ENCODE results near the gene CLTB. TPM values are rescaled to one million over a fixed set of nuclear protein-coding genes. Genes with fewer than 3 reads are reported as not detected.
"Not testable (repeated sequence)": the region's sequence is repeated elsewhere in the genome, so short reads cannot be mapped to it uniquely, and the experiment has no call there.

The CLTB gene
- total RNA-seq, 2 experiments from 2014 or later, result 69.5 to 73.2 TPM

DNA sequence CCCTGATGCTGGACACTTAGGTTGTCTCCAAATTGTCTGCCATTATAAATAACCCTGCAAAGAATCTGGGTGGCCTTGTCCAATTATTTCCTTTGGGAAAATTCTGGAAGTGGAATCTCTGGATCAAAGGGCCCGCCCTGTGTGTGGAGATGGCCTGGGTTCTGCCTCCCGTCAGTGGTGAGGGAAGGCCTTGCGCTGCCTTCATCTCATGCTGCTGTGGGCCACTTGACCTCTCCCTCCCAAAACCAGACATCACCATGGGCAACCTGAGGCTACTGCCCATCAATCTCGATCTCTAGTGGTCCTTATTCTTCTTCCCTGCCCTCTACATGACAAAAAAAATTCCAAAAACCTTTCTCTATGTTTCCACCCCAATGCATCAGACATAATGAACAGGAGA, 6.6 kb downstream of the CLTB start:
- Mint-ChIP-seq H3K9me3 (no peaks in the 10 kb centered on the region), H3K27me3 (no peaks in the 10 kb centered on the region), H3K4me3 (no peak overlapping the region), H3K36me3 (ENCODE audit: low read depth) (peaks cover 47% of the 10 kb centered on the region), H3K4me1 (ENCODE audit: low read depth) (peaks cover 30% of the 10 kb centered on the region), H3K27ac (no peak overlapping the region)
- TF ChIP-seq, protein P1, sequence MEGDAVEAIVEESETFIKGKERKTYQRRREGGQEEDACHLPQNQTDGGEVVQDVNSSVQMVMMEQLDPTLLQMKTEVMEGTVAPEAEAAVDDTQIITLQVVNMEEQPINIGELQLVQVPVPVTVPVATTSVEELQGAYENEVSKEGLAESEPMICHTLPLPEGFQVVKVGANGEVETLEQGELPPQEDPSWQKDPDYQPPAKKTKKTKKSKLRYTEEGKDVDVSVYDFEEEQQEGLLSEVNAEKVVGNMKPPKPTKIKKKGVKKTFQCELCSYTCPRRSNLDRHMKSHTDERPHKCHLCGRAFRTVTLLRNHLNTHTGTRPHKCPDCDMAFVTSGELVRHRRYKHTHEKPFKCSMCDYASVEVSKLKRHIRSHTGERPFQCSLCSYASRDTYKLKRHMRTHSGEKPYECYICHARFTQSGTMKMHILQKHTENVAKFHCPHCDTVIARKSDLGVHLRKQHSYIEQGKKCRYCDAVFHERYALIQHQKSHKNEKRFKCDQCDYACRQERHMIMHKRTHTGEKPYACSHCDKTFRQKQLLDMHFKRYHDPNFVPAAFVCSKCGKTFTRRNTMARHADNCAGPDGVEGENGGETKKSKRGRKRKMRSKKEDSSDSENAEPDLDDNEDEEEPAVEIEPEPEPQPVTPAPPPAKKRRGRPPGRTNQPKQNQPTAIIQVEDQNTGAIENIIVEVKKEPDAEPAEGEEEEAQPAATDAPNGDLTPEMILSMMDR (IDR thresholded peaks at IDR 0.05), result no peak
- ChIA-PET POLR2A (interaction anchor here (0.8 kb wide), 1 partner anchor 48 kb away, joined by 4 read pairs; the partner anchor contains the start of gene KIAA1191), CTCF (no interaction called here)
- intact Hi-C loops (cut with DNase I, micrococcal nuclease), result loop anchor here in 1 of 2 experiments (5.0 kb wide), 1 partner anchor 677 kb away; no protein-coding TSS in a partner anchor
- no peak overlapping the region for H3K27ac ChIP-seq (ENCODE audit: low read depth in 1 of 2, low read length in 2 of 2)
- no peak for ATAC-seq (ENCODE audit: poor library complexity)
- H3K4me3 ChIP-seq (ENCODE audit: low read length), result no peak overlapping the region
- H3K27me3 ChIP-seq (ENCODE audit: control insufficient read depth in 1 of 2, insufficient read depth in 2 of 2, low read length in 2 of 2), result no peaks in the 10 kb centered on the region
- peaks cover 38% of the 10 kb centered on the region for H3K36me3 ChIP-seq (ENCODE audit: insufficient read depth, low read length)
- no peak for DNase-seq
- no peaks in the 10 kb centered on the region for H3K9me3 ChIP-seq (ENCODE audit: control insufficient read depth in 1 of 2, insufficient read depth in 1 of 2, low read length in 2 of 2)
- peaks cover 20% of the 10 kb centered on the region for H3K4me1 ChIP-seq (ENCODE audit: insufficient read depth, low read length)

DNA sequence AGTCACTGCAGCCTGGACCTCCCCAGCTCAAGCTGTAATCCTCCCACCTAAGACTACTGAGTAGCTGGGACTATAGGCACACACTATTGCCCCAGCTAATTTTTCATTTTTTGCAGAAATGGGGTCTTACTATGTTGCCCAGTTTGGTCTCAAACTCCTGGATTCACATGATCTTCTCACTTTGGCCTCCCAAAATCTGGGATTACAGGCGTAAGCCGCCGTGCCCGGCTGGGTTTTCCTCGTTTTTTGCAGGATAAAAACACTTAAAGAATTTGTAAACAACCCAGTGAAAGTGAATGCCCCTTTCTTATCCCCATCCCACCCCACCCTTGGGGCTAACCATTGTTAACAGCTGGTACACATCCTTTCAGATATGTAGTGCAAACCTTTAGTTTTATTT, 7.7 kb downstream of the CLTB start:
- no peak for DNase-seq
- H3K9me3 ChIP-seq (ENCODE audit: control insufficient read depth in 1 of 2, insufficient read depth in 1 of 2, low read length in 2 of 2), result no peaks in the 10 kb centered on the region
- H3K36me3 ChIP-seq (ENCODE audit: insufficient read depth, low read length), result peaks cover 38% of the 10 kb centered on the region
- H3K27me3 Mint-ChIP-seq, result no peaks in the 10 kb centered on the region
- peaks cover 8% of the 10 kb centered on the region for H3K4me1 ChIP-seq (ENCODE audit: insufficient read depth, low read length)
- POLR2A ChIA-PET, result no interaction called here
- no peak overlapping the region for H3K4me3 ChIP-seq (ENCODE audit: low read length)
- no peaks in the 10 kb centered on the region for H3K9me3 Mint-ChIP-seq
- TF ChIP-seq, protein P1 (IDR thresholded peaks at IDR 0.05), result no peak
- no peaks in the 10 kb centered on the region for H3K27me3 ChIP-seq (ENCODE audit: control insufficient read depth in 1 of 2, insufficient read depth in 2 of 2, low read length in 2 of 2)
- H3K4me1 Mint-ChIP-seq (ENCODE audit: low read depth), result peaks cover 18% of the 10 kb centered on the region
- intact Hi-C loops (cut with DNase I, micrococcal nuclease), result no loop called here
- H3K27ac Mint-ChIP-seq, result no peak overlapping the region
- no peak overlapping the region for H3K4me3 Mint-ChIP-seq
- H3K36me3 Mint-ChIP-seq (ENCODE audit: low read depth), result peaks cover 42% of the 10 kb centered on the region
- CTCF ChIA-PET, result interaction anchor here (0.7 kb wide), 2 partner anchors 171 to 1031 kb away, joined by 3 to 5 read pairs; no protein-coding TSS in a partner anchor
- ATAC-seq (ENCODE audit: poor library complexity), result no peak
- no peak overlapping the region for H3K27ac ChIP-seq (ENCODE audit: low read depth in 1 of 2, low read length in 2 of 2)

DNA sequence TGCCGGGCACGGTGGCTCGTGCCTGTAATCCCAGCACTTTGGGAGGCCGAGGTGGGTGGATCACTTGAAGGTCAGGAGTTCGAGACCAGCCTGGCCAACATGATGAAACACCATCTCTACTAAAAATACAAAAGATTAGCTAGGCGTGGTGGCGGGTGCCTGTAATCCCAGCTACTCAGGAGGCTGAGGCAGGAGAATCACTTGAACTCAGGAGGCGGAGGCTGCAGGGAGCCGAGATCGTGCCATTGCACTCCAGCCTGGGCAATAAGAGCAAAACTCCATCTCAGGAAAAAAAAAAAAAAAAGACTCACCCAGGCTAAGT, 8.1 kb downstream of the CLTB start:
- H3K4me3 ChIP-seq (ENCODE audit: low read length); H3K4me1 ChIP-seq (ENCODE audit: insufficient read depth, low read length); H3K27ac ChIP-seq (ENCODE audit: low read depth in 1 of 2, low read length in 2 of 2); DNase-seq; H3K27me3 Mint-ChIP-seq; H3K9me3 ChIP-seq (ENCODE audit: control insufficient read depth in 1 of 2, insufficient read depth in 1 of 2, low read length in 2 of 2); intact Hi-C loops (cut with DNase I, micrococcal nuclease); H3K27me3 ChIP-seq (ENCODE audit: control insufficient read depth in 1 of 2, insufficient read depth in 2 of 2, low read length in 2 of 2); H3K27ac Mint-ChIP-seq; H3K9me3 Mint-ChIP-seq; ATAC-seq (ENCODE audit: poor library complexity); H3K4me3 Mint-ChIP-seq: not testable (repeated sequence)
- Mint-ChIP-seq H3K4me1 (ENCODE audit: low read depth) (peaks cover 18% of the 10 kb centered on the region), H3K36me3 (ENCODE audit: low read depth) (peaks cover 42% of the 10 kb centered on the region)
- ChIA-PET CTCF (interaction anchor here (0.7 kb wide), 1 partner anchor 172 kb away, joined by 3 read pairs; no protein-coding TSS in a partner anchor), POLR2A (interaction anchor here (1.3 kb wide), 1 partner anchor 46 kb away, joined by 3 read pairs; the partner anchor contains the start of gene KIAA1191)
- H3K36me3 ChIP-seq (ENCODE audit: insufficient read depth, low read length), result peaks cover 38% of the 10 kb centered on the region
